Activated CD8-positive, alpha-beta memory T cell treated with anti-CD3 and anti-CD28 coated beads, Interleukin-2, amount 10 ng/mL, durations not matched to agents 7 days and 5 days (primary cell): Measurements from ENCODE around the gene PLEKHN1. TPM values are rescaled to one million over a fixed set of nuclear protein-coding genes. Genes with fewer than 3 reads are reported as not detected.
"Not testable (repeated sequence)": the region's sequence is repeated elsewhere in the genome, so short reads cannot be mapped to it uniquely, and the experiment has no call there.

ENCODE experiments used
- ATAC-seq: fragments of 150-1000 bp; cut with Tn5 transposase; one replicate; pipeline ENCODE4 v1.10.0; 2021; ENCODE audit warnings: moderate library complexity
- CTCF ChIA-PET: fragments of 350-600 bp; sonication (Branson Sonifier 250); formaldehyde crosslinking; loops from one replicate; lab custom pipeline; 2021; ENCODE audit warnings: antibody characterized with exemption; lab: Charles Lee
- DNase-seq: peaks from one replicate; pipeline ENCODE4 v3.0.0-alpha.2; 2020
- H3K27ac Mint-ChIP-seq: one replicate; pipeline ENCODE4 v1.8.0; 2021; ENCODE audit warnings: mild to moderate bottlenecking, mixed read lengths
- H3K27me3 Mint-ChIP-seq: one replicate; pipeline ENCODE4 v1.8.0; 2021; ENCODE audit warnings: mixed read lengths
- H3K36me3 Mint-ChIP-seq: one replicate; pipeline ENCODE4 v1.8.0; 2021; ENCODE audit warnings: mild to moderate bottlenecking, mixed read lengths
- H3K4me1 Mint-ChIP-seq: one replicate; pipeline ENCODE4 v1.8.0; 2021; ENCODE audit warnings: mixed read lengths
- H3K4me3 Mint-ChIP-seq: one replicate; pipeline ENCODE4 v1.8.0; 2021; ENCODE audit warnings: mild to moderate bottlenecking, moderate library complexity, mixed read lengths
- H3K9me3 Mint-ChIP-seq: one replicate; pipeline ENCODE4 v1.8.0; 2022; ENCODE audit warnings: low read depth, mixed read lengths
- total RNA-seq, 2 experiments: library from RNA; stranded (reverse); gene quantifications; one replicate each; pipeline ENCODE4 v1.2.3, GENCODE V29; 2021

The PLEKHN1 gene
- total RNA-seq, 2 experiments from 2014 or later = 3.3 to 3.9 TPM

DNA sequence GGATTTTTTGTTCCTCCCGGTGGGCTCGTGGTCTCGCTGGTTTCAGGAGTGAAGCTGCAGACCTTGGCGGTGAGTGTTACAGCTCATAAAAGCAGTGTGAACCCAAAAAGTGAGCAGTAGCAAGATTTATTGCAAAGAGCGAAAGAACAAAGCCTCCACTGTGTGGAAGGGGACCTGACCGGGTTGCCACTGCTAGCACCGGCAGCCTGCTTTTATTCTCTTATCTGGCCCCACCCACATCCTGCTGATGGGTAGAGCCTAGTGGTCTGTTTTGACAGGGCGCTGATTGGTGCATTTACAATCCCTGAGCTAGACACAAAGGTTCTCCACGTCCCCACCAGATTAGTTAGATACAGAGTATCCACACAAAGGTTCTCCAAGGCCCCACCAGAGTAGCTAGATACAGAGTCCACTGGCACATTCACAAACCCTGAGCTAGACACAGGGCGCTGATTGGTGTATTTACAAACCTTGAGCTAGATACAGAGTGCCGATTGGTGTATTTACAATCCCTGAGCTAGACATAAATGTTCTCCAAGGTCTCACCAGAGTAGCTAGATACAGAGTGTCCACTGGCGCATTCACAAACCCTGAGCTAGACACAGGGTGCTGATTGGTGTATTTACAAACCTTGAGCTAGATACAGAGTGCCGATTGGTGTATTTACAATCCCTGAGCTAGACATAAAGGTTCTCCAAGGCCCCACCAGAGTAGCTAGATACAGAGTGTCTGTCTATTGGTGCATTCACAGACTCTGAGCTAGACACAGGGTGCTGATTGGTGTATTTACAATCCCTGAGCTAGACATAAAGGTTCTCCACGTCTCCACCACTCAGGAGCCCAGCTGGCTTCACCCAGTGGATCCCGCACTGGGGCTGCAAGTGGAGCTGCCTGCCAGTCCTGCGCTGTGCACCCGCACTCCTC, 51.4 kb downstream of the PLEKHN1 start:
- peaks cover 32% of the 10 kb centered on the region for H3K36me3 Mint-ChIP-seq
- peaks cover 37% of the 10 kb centered on the region for H3K4me1 Mint-ChIP-seq
- CTCF ChIA-PET = interaction anchor here (1.2 to 3.8 kb wide), 7 partner anchors 15 to 46 kb away, joined by 4 to 19 read pairs (median 13); partner anchors contain the start of gene HES4
- H3K4me3 Mint-ChIP-seq, ATAC-seq, DNase-seq, H3K9me3 Mint-ChIP-seq: not testable (repeated sequence)
- H3K27me3 Mint-ChIP-seq = peaks cover 12% of the 10 kb centered on the region
- peak overlapping the region; percentile 36 for H3K27ac Mint-ChIP-seq

DNA sequence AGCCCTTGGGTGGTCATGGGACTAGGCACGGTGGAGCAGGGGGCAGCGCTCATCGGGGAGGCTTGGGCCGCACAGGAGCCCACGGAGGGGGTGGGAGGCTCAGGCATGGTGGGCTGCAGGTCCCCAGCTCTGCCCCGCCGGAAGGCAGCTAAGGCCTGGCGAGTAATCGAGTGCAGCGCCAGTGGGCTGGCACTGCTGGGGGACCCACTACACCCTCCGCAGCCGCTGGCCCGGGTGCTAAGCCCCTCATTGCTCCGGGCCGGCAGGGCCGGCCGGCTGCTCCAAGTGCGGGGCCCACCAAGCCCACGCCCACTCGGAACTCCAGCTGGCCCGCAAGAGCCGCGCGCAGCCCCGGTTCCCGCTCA, 52.0 kb downstream of the PLEKHN1 start:
- H3K4me3 Mint-ChIP-seq, H3K27ac Mint-ChIP-seq, ATAC-seq, H3K9me3 Mint-ChIP-seq, DNase-seq: not testable (repeated sequence)
- CTCF ChIA-PET = interaction anchor here (0.7 to 3.8 kb wide), 9 partner anchors 14 to 45 kb away, joined by 3 to 19 read pairs (median 9); partner anchors contain the start of gene HES4
- peaks cover 12% of the 10 kb centered on the region for H3K27me3 Mint-ChIP-seq
- H3K4me1 Mint-ChIP-seq = peaks cover 32% of the 10 kb centered on the region
- peaks cover 31% of the 10 kb centered on the region for H3K36me3 Mint-ChIP-seq

DNA sequence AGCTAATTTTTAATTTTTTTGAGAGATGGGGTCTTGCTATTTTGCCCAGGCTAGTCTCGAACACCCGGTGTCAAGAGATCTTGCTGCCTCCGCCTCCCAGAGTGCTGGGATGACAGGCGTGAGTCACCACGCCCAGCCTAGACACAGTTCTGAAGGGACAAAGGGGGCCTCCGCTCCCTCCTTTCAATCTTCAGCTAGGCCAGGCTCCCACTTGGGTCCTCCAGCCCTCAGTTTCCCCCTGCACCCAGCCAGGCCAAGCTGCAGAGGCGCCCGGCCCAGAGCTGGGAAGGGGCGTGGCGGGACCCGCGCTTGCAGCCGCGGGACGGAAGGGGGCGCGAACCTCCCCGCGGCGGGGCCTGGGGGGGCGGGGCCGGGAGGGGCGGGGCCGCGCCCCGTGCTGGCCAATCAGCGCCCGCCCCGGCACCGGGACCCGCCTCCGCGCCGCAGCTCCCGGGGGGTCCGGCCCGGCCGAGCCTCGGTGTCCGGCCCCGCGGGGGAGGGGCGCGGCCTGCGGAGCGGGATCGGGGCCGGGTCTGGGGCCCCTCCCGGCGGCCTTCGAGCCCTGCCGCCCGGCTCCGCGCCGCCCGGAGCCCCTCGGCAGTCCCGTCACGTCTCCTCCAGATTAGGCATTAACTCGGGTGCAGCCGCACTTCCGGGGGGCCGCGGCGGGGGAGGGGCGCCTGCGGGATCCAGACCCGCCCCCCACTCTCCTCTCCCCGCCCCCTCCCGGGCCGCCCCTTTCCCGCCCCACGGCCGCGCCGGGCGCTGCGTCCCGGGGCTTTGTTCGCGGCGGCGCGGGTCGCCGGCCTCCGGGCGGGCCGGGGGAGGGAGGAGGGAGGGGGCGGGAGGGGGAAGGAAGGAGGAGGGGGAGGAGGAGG, 53.1 kb downstream of the PLEKHN1 start:
- Mint-ChIP-seq H3K9me3 (no peaks in the 10 kb centered on the region), H3K27me3 (peaks cover 12% of the 10 kb centered on the region), H3K27ac (no peak overlapping the region), H3K36me3 (peaks cover 20% of the 10 kb centered on the region), H3K4me1 (peaks cover 29% of the 10 kb centered on the region), H3K4me3 (peak overlapping the region; percentile 61)
- CTCF ChIA-PET = interaction anchor here (0.7 to 3.8 kb wide), 13 partner anchors 9 to 352 kb away, joined by 3 to 19 read pairs (median 5); partner anchors contain the start of gene HES4
- peak; percentile 86 for DNase-seq
- ATAC-seq = peak; percentile 82

DNA sequence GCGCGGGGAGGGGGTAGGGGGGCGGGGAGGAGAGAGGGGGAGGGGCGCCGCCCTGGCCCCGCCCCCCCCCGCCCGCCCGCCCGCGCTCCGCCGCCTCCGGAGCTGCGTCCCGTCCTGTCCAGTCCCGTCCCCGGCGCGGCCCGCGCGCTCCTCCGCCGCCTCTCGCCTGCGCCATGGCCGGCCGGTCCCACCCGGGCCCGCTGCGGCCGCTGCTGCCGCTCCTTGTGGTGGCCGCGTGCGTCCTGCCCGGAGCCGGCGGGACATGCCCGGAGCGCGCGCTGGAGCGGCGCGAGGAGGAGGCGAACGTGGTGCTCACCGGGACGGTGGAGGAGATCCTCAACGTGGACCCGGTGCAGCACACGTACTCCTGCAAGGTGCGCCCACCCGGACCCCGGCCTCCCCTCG, 53.7 kb downstream of the PLEKHN1 start, which contains the start of gene AGRN:
TSS of gene AGRN (plus strand) at position 121 of the 405 bp plus-strand sequence. CDS start at position 174, 53 bp downstream.
- ATAC-seq (peak; percentile 42), DNase-seq (no peak)
- CTCF ChIA-PET = interaction anchor here (0.8 to 3.8 kb wide), 7 partner anchors 13 to 43 kb away, joined by 3 to 19 read pairs (median 13); partner anchors contain the start of gene HES4
- Mint-ChIP-seq H3K27me3 (peaks cover 12% of the 10 kb centered on the region), H3K36me3 (peaks cover 14% of the 10 kb centered on the region), H3K27ac (no peak within 1 kb of the TSS), H3K4me1 (peaks cover 27% of the 10 kb centered on the region), H3K4me3 (peak within 1 kb of the TSS; percentile 61), H3K9me3 (no peaks in the 10 kb centered on the region)

DNA sequence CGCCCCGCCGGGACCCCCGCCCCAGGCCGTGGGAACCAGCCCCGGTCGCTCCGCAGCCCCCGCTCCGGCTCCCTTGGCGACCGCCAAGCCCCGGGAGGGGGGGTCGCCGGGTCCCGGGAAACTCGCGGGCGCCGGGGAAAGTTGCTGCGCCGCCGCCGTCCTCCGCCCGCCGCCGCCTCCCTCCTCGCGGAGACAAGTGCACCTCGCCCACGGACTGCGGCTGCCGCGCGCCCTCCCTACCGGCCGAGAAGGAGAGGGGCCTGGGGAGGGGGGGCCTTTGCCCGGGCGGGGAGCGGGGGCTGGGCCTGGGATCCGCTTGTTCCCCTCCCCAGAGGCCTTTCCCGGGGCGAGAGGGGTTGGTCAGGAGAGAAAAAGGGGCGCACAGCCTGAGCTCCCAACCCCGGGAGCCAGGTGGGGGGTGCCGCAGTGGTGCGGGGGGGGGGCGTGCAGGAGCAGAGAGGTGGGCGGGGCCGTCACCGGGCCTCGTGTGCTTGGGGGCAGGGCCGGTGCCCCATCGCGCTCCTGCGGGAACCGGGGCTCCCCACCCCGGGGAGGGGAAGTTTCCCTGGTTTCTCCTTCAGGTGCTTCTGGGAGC, 54.2 kb downstream of the PLEKHN1 start:
- DNase-seq = no peak
- CTCF ChIA-PET = interaction anchor here (1.2 to 2.0 kb wide), 3 partner anchors 12 to 43 kb away, joined by 4 to 6 read pairs (median 5); no protein-coding TSS in a partner anchor
- H3K27ac Mint-ChIP-seq = no peak overlapping the region
- H3K27me3 Mint-ChIP-seq = peaks cover 12% of the 10 kb centered on the region
- H3K9me3 Mint-ChIP-seq = no peaks in the 10 kb centered on the region
- H3K4me3 Mint-ChIP-seq = no peak overlapping the region
- H3K4me1 Mint-ChIP-seq = peaks cover 22% of the 10 kb centered on the region
- H3K36me3 Mint-ChIP-seq = peaks cover 10% of the 10 kb centered on the region
- no peak for ATAC-seq

DNA sequence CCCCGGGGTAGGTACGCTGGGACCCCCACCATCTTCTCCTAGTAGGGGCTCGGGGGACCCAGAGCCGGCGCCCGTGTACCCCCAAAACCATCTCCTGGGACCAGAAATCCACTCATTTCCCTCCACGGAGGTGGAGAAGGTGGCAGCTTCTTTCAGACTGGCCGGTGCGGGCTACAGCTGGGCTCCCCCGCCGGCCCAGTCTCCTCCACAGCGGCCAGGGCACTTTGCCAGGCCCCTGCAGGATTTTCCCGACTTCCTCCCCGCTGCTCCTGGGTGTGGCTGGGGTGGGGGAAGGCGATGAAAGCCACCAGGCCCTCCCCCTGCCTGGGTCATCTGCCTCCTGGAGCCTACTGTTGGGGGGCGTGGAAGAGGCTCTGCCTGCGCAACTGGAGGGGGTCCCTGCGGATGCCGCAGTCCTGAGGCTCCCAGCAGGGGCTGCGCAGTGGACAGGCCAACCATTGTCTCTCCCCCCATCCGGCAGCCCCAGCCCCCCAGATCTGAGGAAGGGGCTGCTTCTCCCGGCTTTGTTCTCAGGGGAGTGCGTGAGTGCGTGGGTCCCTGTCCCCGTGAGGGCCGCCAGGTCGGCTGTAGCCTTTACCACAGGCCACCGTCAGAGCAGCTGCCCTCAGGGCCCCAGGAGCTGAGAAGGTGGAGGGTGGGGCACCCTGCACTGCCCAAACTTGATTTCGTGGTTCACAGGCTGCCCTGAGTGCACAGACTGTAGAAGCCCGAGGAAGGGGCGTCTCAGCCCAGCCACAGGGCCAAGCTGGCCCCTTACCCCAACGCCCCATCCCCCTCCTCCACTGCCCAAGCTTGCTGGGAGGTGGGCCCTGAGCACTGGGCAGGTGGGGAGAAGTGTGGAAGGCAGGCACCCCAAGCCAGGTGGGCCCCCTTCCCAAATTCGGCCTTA, 55.0 kb downstream of the PLEKHN1 start:
- no peak for ATAC-seq
- Mint-ChIP-seq H3K27me3 (peaks cover 14% of the 10 kb centered on the region), H3K4me1 (peaks cover 22% of the 10 kb centered on the region), H3K27ac (no peak overlapping the region), H3K4me3 (no peak overlapping the region), H3K9me3 (no peaks in the 10 kb centered on the region), H3K36me3 (peaks cover 10% of the 10 kb centered on the region)
- DNase-seq = no peak
- CTCF ChIA-PET = interaction anchor here (0.7 to 2.0 kb wide), 5 partner anchors 8 to 43 kb away, joined by 3 to 6 read pairs (median 5); partner anchors contain the start of gene ISG15

DNA sequence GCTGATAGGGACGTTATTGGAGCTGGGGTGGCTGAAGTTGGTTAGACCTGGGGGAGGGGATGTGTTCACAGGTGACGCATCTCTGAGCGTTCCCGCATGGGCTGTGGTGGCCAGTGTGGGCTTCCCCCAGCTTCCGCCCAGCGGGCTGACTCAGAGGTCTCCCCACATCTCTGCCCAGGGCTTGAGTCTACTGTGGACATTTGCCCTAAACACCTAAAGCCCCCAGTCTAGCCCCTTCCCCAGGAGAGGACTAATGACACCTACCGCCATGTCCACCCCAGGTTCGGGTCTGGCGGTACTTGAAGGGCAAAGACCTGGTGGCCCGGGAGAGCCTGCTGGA, 55.6 kb downstream of the PLEKHN1 start:
- peaks cover 6% of the 10 kb centered on the region for H3K36me3 Mint-ChIP-seq
- no peaks in the 10 kb centered on the region for H3K9me3 Mint-ChIP-seq
- no peak overlapping the region for H3K27ac Mint-ChIP-seq
- peaks cover 22% of the 10 kb centered on the region for H3K4me1 Mint-ChIP-seq
- DNase-seq (no peak), ATAC-seq (no peak)
- peaks cover 14% of the 10 kb centered on the region for H3K27me3 Mint-ChIP-seq
- H3K4me3 Mint-ChIP-seq = no peak overlapping the region
- CTCF ChIA-PET = interaction anchor here (1.4 to 2.0 kb wide), 3 partner anchors 10 to 37 kb away, joined by 4 to 6 read pairs (median 5); no protein-coding TSS in a partner anchor

DNA sequence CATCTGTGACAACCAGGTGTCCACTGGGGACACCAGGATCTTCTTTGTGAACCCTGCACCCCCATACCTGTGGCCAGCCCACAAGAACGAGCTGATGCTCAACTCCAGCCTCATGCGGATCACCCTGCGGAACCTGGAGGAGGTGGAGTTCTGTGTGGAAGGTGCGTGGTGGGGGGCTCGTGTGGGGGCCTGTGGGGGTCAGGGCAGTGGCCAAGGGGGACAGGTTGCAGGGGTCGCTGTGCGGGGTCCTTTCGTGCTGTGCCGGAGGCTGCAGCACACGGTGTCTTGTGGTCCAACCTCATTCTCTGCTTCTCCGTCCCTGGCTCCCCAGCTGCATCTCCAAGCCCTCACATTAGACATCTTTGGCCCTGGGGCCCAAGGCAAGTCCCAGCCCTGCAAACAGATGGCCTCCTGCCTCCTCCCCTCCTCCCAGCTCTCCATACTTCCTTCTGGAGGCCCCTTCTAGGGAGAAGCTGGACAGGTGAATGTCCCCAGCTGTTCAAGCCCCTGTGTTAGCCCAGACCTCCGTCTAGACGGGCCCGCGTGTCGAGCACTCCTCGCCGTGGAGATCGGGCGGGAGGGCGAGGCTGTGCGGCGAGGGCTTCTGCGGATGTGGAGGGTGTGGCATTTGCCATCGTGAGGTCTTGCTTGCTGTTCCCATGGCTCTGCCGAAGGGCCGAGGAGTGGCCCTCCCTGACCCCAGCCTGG, 56.2 kb downstream of the PLEKHN1 start:
- Mint-ChIP-seq H3K36me3 (peaks cover under 1% of the 10 kb centered on the region), H3K4me1 (peaks cover 17% of the 10 kb centered on the region), H3K9me3 (no peaks in the 10 kb centered on the region), H3K27me3 (peaks cover 14% of the 10 kb centered on the region), H3K27ac (no peak overlapping the region), H3K4me3 (no peak overlapping the region)
- CTCF ChIA-PET = interaction anchor here (1.8 to 2.0 kb wide), 2 partner anchors 10 to 20 kb away, joined by 5 to 6 read pairs; no protein-coding TSS in a partner anchor
- DNase-seq (no peak), ATAC-seq (no peak)

DNA sequence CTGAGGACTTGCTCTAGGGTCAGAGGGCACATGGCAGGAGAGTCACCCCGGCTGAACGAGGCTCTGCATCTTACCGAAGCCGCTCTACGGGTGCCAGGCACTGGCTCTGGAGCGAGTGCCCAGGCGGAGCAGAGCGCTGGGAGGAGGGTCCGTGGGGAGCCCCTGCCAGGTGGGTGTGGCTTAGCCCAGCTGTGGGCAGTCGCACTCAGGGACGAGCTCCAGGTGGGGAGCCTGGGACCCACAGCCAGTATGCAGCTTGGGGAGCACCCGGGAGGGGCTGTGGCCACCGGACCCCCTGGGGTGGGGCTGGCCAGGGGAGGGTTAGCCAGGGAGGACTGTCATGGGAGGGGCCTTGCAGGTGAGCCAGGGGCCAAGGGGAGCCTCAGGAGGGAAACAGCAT, 57.4 kb downstream of the PLEKHN1 start:
- Mint-ChIP-seq H3K4me3 (no peak overlapping the region), H3K9me3 (no peaks in the 10 kb centered on the region), H3K4me1 (peaks cover 14% of the 10 kb centered on the region), H3K27ac (no peak overlapping the region), H3K36me3 (no peaks in the 10 kb centered on the region), H3K27me3 (peaks cover 14% of the 10 kb centered on the region)
- ATAC-seq (no peak), DNase-seq (no peak)
- CTCF ChIA-PET = interaction anchor here (1.0 kb wide), 1 partner anchor 39 kb away, joined by 3 read pairs; no protein-coding TSS in a partner anchor

DNA sequence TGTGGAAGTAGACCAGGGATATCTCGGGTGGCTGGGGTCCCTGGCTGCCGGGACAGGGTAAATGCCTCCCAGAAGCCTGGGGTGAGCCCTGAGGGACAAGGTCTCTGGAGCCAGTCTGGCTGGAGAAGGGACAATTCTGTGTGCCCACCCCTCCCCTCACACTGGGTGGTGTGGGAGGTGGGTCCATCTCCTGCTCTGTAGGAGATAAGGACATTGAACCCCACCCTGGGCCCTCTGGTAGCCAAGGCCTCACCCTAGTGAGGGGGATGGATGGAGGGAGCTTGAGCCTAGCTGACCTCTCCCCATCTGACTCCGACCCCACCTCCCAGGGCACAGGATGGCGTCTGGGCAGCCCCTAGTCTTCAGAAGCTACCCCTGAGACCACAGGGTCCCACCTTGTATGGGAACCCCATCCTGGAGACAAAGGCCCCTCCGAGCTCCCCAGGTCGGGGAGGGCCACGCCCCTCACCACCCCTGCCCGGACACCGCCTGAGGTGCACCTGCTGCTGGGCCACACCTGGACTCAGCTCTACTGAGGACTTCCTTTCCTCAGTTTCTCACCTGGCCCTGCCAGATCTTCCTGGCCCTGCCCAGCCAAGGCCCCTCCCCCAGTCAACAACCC, 58.0 kb downstream of the PLEKHN1 start:
- Mint-ChIP-seq H3K36me3 (no peaks in the 10 kb centered on the region), H3K4me3 (no peak overlapping the region), H3K27ac (no peak overlapping the region), H3K9me3 (no peaks in the 10 kb centered on the region), H3K4me1 (peaks cover 11% of the 10 kb centered on the region), H3K27me3 (peaks cover 14% of the 10 kb centered on the region)
- CTCF ChIA-PET = no interaction called here
- ATAC-seq (no peak), DNase-seq (no peak)
